Frontal cortex (tissue), 1 donor: ENCODE results near the gene TAS2R60. TPM values are rescaled to one million over a fixed set of nuclear protein-coding genes. Genes with fewer than 3 reads are reported as not detected.

ENCODE experiments used
- total RNA-seq: library from RNA; depleted of rRNA; stranded (reverse); fragments of >200 nt; gene quantifications from one replicate; pipeline ENCODE4 v1.2.3, GENCODE V29; 2014

TAS2R60 gene
- total RNA-seq, 1 donor from 2014 or later = not detected

Other genes with a start within 250 kb of the TAS2R60 start
- gene TAS2R40, start 221.4 kb upstream of the TAS2R60 start, total RNA-seq = not detected
- 24.9 TPM for gene GSTK1, start 180.0 kb upstream of the TAS2R60 start, total RNA-seq
- not detected for gene TMEM139, start 158.5 kb upstream of the TAS2R60 start, total RNA-seq
- gene CASP2, start 155.1 kb upstream of the TAS2R60 start, total RNA-seq = 20.4 TPM
- under 0.01 TPM for gene CLCN1, start 127.3 kb upstream of the TAS2R60 start, total RNA-seq
- gene FAM131B, start 80.7 kb upstream of the TAS2R60 start, total RNA-seq = 73.8 TPM
- gene ZYX, start 62.1 kb upstream of the TAS2R60 start, total RNA-seq = 4.5 TPM
- gene EPHA1, start 34.6 kb upstream of the TAS2R60 start, total RNA-seq = 0.41 TPM
- not detected for gene TAS2R41, start 34.4 kb downstream of the TAS2R60 start, total RNA-seq
- gene CTAGE15, start 128.3 kb downstream of the TAS2R60 start, total RNA-seq = under 0.01 TPM
- under 0.01 TPM for gene TCAF2, start 177.5 kb downstream of the TAS2R60 start, total RNA-seq